ENCODE results near the gene PPP1R7. TPM values are rescaled to one million over a fixed set of nuclear protein-coding genes. Genes with fewer than 3 reads are reported as not detected.

PPP1R7 gene
- total and polyA plus RNA-seq, 9 of the 15 experiments (the other 6 are each of a cell fraction or from before 2014, with no cell fraction given): 37.5 to 75.0 (median 50.5) TPM

DNA sequence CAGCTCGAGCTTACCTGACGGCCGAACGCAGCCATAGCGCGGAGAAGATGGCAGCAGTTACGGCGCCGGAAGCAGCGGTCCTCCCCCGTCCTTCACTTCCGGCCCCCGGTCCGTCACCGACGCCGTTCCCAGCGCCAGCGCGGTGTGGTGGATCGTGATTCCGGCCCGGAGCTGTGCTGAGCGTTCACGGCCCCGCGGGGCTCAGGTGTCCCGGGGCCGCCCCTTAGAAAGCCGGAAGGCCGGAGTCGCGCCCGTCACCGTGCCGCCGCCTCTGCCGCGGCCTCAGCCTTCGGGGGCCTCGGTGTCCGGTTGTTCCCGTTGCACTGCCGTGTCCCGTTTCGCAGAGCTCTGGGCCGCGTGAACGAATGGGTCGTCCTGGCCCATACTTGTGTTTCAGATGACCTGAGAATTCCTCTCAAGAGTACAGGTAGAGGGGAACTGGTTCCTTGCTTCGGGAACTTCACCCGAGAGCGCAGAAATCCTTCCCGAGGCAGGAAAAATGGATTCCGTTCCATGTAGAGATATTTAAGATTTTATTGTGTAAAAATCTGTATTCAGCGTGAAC lies 47.9 kb upstream of the PPP1R7 start, which contains the start of gene MTERF4 (continued):
- TF ChIP-seq MEF2D (tag; conservative IDR thresholded peaks at IDR 0.05; ENCODE audit: low read depth): no peak
- peak; percentile 62 for TF ChIP-seq POLR2B (IDR thresholded peaks at IDR 0.05; ENCODE audit: low read depth, partially characterized antibody)
- TF ChIP-seq, protein P1, sequence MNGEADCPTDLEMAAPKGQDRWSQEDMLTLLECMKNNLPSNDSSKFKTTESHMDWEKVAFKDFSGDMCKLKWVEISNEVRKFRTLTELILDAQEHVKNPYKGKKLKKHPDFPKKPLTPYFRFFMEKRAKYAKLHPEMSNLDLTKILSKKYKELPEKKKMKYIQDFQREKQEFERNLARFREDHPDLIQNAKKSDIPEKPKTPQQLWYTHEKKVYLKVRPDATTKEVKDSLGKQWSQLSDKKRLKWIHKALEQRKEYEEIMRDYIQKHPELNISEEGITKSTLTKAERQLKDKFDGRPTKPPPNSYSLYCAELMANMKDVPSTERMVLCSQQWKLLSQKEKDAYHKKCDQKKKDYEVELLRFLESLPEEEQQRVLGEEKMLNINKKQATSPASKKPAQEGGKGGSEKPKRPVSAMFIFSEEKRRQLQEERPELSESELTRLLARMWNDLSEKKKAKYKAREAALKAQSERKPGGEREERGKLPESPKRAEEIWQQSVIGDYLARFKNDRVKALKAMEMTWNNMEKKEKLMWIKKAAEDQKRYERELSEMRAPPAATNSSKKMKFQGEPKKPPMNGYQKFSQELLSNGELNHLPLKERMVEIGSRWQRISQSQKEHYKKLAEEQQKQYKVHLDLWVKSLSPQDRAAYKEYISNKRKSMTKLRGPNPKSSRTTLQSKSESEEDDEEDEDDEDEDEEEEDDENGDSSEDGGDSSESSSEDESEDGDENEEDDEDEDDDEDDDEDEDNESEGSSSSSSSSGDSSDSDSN (IDR thresholded peaks at IDR 0.05; ENCODE audit: borderline replicate concordance in 1 of 2, low read depth in 2 of 2, low read length in 2 of 2): peak; percentile 92 to 99
- TF ChIP-seq ZNF431 (CRISPR knock-in tag; IDR thresholded peaks at IDR 0.05): peak; percentile 65; the same call in 1 of the 2 replicates
- TF ChIP-seq CREB1 (IDR thresholded peaks at IDR 0.05): peak; percentile 74
- no peak for TF ChIP-seq CREB1 (CRISPR knock-in tag; IDR thresholded peaks at IDR 0.05)
- peak; percentile 61 for TF ChIP-seq MYC (IDR thresholded peaks at IDR 0.05; ENCODE audit: low read depth, low read length)
- TF ChIP-seq MYC (CRISPR knock-in tag; IDR thresholded peaks at IDR 0.05; ENCODE audit: borderline replicate concordance, low read depth): peak; percentile 37; the same call in 1 of the 2 replicates
- peak; percentile 63 for TF ChIP-seq SOX6 (IDR thresholded peaks at IDR 0.05)
- peak; percentile 48 to 54; a peak in 3 of 4 replicates for TF ChIP-seq SIX5 (IDR thresholded peaks at IDR 0.05; ENCODE audit: borderline replicate concordance in 1 of 2, insufficient read depth in 1 of 2, low read depth in 1 of 2, low read length in 2 of 2)
- TF ChIP-seq, protein P2, sequence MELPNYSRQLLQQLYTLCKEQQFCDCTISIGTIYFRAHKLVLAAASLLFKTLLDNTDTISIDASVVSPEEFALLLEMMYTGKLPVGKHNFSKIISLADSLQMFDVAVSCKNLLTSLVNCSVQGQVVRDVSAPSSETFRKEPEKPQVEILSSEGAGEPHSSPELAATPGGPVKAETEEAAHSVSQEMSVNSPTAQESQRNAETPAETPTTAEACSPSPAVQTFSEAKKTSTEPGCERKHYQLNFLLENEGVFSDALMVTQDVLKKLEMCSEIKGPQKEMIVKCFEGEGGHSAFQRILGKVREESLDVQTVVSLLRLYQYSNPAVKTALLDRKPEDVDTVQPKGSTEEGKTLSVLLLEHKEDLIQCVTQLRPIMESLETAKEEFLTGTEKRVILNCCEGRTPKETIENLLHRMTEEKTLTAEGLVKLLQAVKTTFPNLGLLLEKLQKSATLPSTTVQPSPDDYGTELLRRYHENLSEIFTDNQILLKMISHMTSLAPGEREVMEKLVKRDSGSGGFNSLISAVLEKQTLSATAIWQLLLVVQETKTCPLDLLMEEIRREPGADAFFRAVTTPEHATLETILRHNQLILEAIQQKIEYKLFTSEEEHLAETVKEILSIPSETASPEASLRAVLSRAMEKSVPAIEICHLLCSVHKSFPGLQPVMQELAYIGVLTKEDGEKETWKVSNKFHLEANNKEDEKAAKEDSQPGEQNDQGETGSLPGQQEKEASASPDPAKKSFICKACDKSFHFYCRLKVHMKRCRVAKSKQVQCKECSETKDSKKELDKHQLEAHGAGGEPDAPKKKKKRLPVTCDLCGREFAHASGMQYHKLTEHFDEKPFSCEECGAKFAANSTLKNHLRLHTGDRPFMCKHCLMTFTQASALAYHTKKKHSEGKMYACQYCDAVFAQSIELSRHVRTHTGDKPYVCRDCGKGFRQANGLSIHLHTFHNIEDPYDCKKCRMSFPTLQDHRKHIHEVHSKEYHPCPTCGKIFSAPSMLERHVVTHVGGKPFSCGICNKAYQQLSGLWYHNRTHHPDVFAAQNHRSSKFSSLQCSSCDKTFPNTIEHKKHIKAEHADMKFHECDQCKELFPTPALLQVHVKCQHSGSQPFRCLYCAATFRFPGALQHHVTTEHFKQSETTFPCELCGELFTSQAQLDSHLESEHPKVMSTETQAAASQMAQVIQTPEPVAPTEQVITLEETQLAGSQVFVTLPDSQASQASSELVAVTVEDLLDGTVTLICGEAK (IDR thresholded peaks at IDR 0.05): peak; percentile 99
- TF ChIP-seq, protein P2 (CRISPR knock-in tag; IDR thresholded peaks at IDR 0.05): no peak
- TF ChIP-seq MED1 (CRISPR knock-in tag; IDR thresholded peaks at IDR 0.05; ENCODE audit: borderline replicate concordance): no peak
- TF ChIP-seq ZBTB17 (CRISPR knock-in tag; IDR thresholded peaks at IDR 0.05): 0 out of 2 replicates have a peak, but pooled peaks have one; percentile 15
- TF ChIP-seq, protein P3, sequence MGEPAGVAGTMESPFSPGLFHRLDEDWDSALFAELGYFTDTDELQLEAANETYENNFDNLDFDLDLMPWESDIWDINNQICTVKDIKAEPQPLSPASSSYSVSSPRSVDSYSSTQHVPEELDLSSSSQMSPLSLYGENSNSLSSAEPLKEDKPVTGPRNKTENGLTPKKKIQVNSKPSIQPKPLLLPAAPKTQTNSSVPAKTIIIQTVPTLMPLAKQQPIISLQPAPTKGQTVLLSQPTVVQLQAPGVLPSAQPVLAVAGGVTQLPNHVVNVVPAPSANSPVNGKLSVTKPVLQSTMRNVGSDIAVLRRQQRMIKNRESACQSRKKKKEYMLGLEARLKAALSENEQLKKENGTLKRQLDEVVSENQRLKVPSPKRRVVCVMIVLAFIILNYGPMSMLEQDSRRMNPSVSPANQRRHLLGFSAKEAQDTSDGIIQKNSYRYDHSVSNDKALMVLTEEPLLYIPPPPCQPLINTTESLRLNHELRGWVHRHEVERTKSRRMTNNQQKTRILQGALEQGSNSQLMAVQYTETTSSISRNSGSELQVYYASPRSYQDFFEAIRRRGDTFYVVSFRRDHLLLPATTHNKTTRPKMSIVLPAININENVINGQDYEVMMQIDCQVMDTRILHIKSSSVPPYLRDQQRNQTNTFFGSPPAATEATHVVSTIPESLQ (CRISPR knock-in tag; IDR thresholded peaks at IDR 0.05): no peak

Data from K562 (cell line).